AG10803 (cell line): ENCODE data around the gene TNFRSF1A.

ENCODE experiments used
- DNase-seq: peaks from one replicate; pipeline ENCODE4 v3.0.0; 2010; ENCODE audit warnings: low read depth
- H3K4me3 ChIP-seq: 2 replicates; pipeline ENCODE4 v1.5.1; 2011; ENCODE audit warnings: mild to moderate bottlenecking, low read length, control low read depth
- CTCF ChIP-seq: conservative IDR thresholded peaks from 2 replicates; pipeline ENCODE4 v1.5.1; 2011; ENCODE audit warnings: mild to moderate bottlenecking, low read length, control low read depth, inconsistent platforms

Gene TNFRSF1A

DNA sequence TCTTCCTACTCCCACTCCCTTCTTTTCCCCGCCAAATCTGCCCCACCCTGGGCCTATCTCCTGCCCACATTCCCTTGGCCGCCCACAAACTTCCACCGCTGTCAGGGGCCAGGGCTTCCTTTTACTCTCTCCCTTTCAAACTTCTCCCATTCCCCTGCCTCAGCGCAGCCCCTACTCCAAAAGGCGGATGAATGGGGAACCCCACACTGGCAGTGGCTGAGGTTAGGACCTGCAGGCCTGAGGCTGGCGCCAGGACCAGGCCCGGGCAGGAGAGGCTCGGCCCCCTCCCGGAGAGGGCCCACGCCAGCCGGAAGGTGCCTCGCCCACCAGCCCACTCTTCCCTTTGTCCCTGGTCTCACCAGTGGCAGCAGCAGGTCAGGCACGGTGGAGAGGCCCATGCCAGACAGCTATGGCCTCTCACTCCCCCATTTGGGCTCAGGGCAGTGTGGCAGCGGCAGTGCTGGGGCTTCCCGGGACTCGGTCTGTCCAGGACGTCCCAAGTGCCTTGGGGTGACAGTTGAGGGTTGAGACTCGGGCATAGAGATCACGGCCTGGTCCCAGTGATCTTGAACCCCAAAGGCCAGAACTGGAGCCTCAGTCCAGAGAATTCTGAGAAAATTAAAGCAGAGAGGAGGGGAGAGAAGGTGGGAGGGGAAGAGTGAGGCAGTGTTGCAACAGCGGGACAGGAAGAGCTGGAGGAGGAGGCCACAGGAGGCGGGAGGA is at the start of gene TNFRSF1A:
Gene TNFRSF1A (minus strand): TSS at position 660 of the 723 bp plus-strand sequence. CDS start 262 bp downstream, at position 398.
- peak; percentile 83 for DNase-seq
- no peak for TF ChIP-seq CTCF
- peak within 1 kb of the TSS; percentile 100 for H3K4me3 ChIP-seq

GRCh38 chr12:6391013-6391412 is 49.1 kb upstream of the TNFRSF1A start:
- H3K4me3 ChIP-seq = no peak overlapping the region
- TF ChIP-seq CTCF = no peak
- DNase-seq = no peak

GRCh38 chr12:6390084-6390799 is 48.4 kb upstream of the TNFRSF1A start:
- no peak overlapping the region for H3K4me3 ChIP-seq
- TF ChIP-seq CTCF = no peak
- DNase-seq = no peak

GRCh38 chr12:6387541-6387940 is 45.7 kb upstream of the TNFRSF1A start:
- H3K4me3 ChIP-seq = no peak overlapping the region
- DNase-seq = no peak
- TF ChIP-seq CTCF = no peak

GRCh38 chr12:6386491-6386890 is 44.6 kb upstream of the TNFRSF1A start:
- no peak for DNase-seq
- no peak for TF ChIP-seq CTCF
- no peak overlapping the region for H3K4me3 ChIP-seq

- no peak for DNase-seq
- 0 out of 2 replicates have a peak overlapping the region, but pooled peaks have one; percentile 7 for H3K4me3 ChIP-seq
- no peak for TF ChIP-seq CTCF
These were observed 44.2 kb upstream of the TNFRSF1A start for GRCh38 chr12:6386038-6386437.
